DOHH2 (cell line): Measurements from ENCODE around the gene RNF112.

Experiments used
- H3F3A ChIP-seq: fragments of 200-600 bp; sonication (generic), shearing (Covaris generic); 2 replicates; pipeline ENCODE4 v1.6.0; 2016; ENCODE audit warnings: antibody characterized with exemption, mild to moderate bottlenecking; ENCODE audit not compliant: control insufficient read depth, insufficient read depth
- H3K27ac ChIP-seq: fragments of 200-600 bp; sonication (generic); 2 replicates; pipeline ENCODE4 v1.5.1; 2014; ENCODE audit warnings: low read depth, mild to moderate bottlenecking, low read length, moderate library complexity
- H3K27me3 ChIP-seq: fragments of 200-600 bp; sonication (generic); 2 replicates; pipeline ENCODE4 v1.6.1; 2014; ENCODE audit warnings: mild to moderate bottlenecking, low read length, mixed read lengths; ENCODE audit not compliant: control insufficient read depth
- H3K36me3 ChIP-seq: fragments of 200-600 bp; sonication (generic); 2 replicates; pipeline ENCODE4 v1.6.1; 2014; ENCODE audit warnings: mild to moderate bottlenecking, low read length, moderate library complexity, mixed read lengths; ENCODE audit not compliant: control insufficient read depth
- H3K4me1 ChIP-seq: fragments of 200-600 bp; sonication (generic); 2 replicates; pipeline ENCODE4 v1.6.1; 2014; ENCODE audit warnings: mild to moderate bottlenecking, low read length, mixed read lengths; ENCODE audit not compliant: control insufficient read depth
- H3K4me2 ChIP-seq: fragments of 200-600 bp; sonication (generic); 2 replicates; pipeline ENCODE4 v1.6.0; 2014; ENCODE audit warnings: mild to moderate bottlenecking, low read length, moderate library complexity
- H3K4me3 ChIP-seq: fragments of 200-600 bp; sonication (generic); 2 replicates; pipeline ENCODE4 v1.5.1; 2014; ENCODE audit warnings: mild to moderate bottlenecking, low read length, mixed read lengths
- H3K79me2 ChIP-seq: fragments of 200-600 bp; sonication (generic); 2 replicates; pipeline ENCODE4 v1.6.1; 2014; ENCODE audit warnings: mild to moderate bottlenecking, low read length, mixed read lengths; ENCODE audit not compliant: control insufficient read depth
- H3K9me2 ChIP-seq: fragments of 200-600 bp; sonication (generic); replicated peaks from 2 replicates; pipeline ENCODE4 v1.6.1; 2014; ENCODE audit warnings: mild to moderate bottlenecking, low read length, mixed read lengths; ENCODE audit not compliant: control insufficient read depth
- H3K9me3 ChIP-seq: fragments of 200-600 bp; sonication (generic); 2 replicates; pipeline ENCODE4 v1.6.1; 2014; ENCODE audit warnings: antibody characterized with exemption, low read length, mixed read lengths; ENCODE audit not compliant: control insufficient read depth, insufficient read depth
- H4K20me1 ChIP-seq: fragments of 200-600 bp; sonication (generic); 2 replicates; pipeline ENCODE4 v1.6.0; 2014; ENCODE audit warnings: low read depth, mild to moderate bottlenecking, antibody characterized with exemption, low read length, moderate library complexity; ENCODE audit not compliant: control insufficient read depth, insufficient read depth
- CTCF ChIP-seq: fragments of 200-600 bp; sonication (generic); IDR thresholded peaks from one replicate; pipeline ENCODE4 v1.5.1; 2014; ENCODE audit warnings: antibody characterized with exemption, mild to moderate bottlenecking, low read depth, low read length; ENCODE audit not compliant: poor library complexity, severe bottlenecking
- EZH2phosphoT487 ChIP-seq: fragments of 200-600 bp; sonication (generic); IDR thresholded peaks from 2 replicates; pipeline ENCODE4 v1.6.1; 2017; ENCODE audit warnings: borderline replicate concordance, mild to moderate bottlenecking, antibody characterized with exemption, low read length, moderate library complexity, mixed read lengths

Gene RNF112

GRCh38 chr17:19418251-19418992, 7.4 kb downstream of the RNF112 start:
- peaks cover 15% of the 10 kb centered on the region for H3K27me3 ChIP-seq
- H3K9me3 ChIP-seq, result no peaks in the 10 kb centered on the region
- no peaks in the 10 kb centered on the region for H3F3A ChIP-seq
- no peaks in the 10 kb centered on the region for H4K20me1 ChIP-seq
- no peak for TF ChIP-seq CTCF
- TF ChIP-seq EZH2phosphoT487, result no peak
- no peak overlapping the region for H3K27ac ChIP-seq
- no peak overlapping the region for H3K4me3 ChIP-seq
- no peaks in the 10 kb centered on the region for H3K9me2 ChIP-seq
- H3K36me3 ChIP-seq, result no peaks in the 10 kb centered on the region
- no peaks in the 10 kb centered on the region for H3K4me1 ChIP-seq
- H3K79me2 ChIP-seq, result no peaks in the 10 kb centered on the region
- H3K4me2 ChIP-seq, result no peak overlapping the region

- Histone ChIP-seq H3F3A (no peaks in the 10 kb centered on the region), H4K20me1 (no peaks in the 10 kb centered on the region), H3K4me2 (no peak overlapping the region), H3K9me2 (no peaks in the 10 kb centered on the region), H3K9me3 (no peaks in the 10 kb centered on the region), H3K27ac (no peak overlapping the region), H3K4me1 (no peaks in the 10 kb centered on the region), H3K27me3 (peaks cover 19% of the 10 kb centered on the region), H3K36me3 (no peaks in the 10 kb centered on the region), H3K79me2 (no peaks in the 10 kb centered on the region), H3K4me3 (no peak overlapping the region)
- no peak for TF ChIP-seq CTCF
Observed at GRCh38 chr17:19421219-19421618, 10.2 kb downstream of the RNF112 start.

GRCh38 chr17:19421926-19422325, 10.9 kb downstream of the RNF112 start:
- no peaks in the 10 kb centered on the region for H3K9me3 ChIP-seq
- no peaks in the 10 kb centered on the region for H3K36me3 ChIP-seq
- H4K20me1 ChIP-seq, result no peaks in the 10 kb centered on the region
- H3K27me3 ChIP-seq, result peaks cover 19% of the 10 kb centered on the region
- no peaks in the 10 kb centered on the region for H3K9me2 ChIP-seq
- H3K27ac ChIP-seq, result no peak overlapping the region
- no peak overlapping the region for H3K4me2 ChIP-seq
- TF ChIP-seq CTCF (no peak), EZH2phosphoT487 (no peak)
- no peaks in the 10 kb centered on the region for H3F3A ChIP-seq
- no peaks in the 10 kb centered on the region for H3K4me1 ChIP-seq
- no peak overlapping the region for H3K4me3 ChIP-seq
- H3K79me2 ChIP-seq, result no peaks in the 10 kb centered on the region
